H9 (cell line): Measurements from ENCODE around the gene RPL19. TPM values are rescaled to one million over a fixed set of nuclear protein-coding genes. Genes with fewer than 3 reads are reported as not detected.

Experiments used
- DNase-seq: peaks from one replicate; pipeline ENCODE4 v3.0.0-alpha.2; 2017
- H2AFZ ChIP-seq: one replicate; pipeline ENCODE4 v1.6.1; 2013; ENCODE audit warnings: mild to moderate bottlenecking, low read length, control low read depth, moderate library complexity
- H2AK5ac ChIP-seq: 2 replicates; pipeline ENCODE4 v1.6.1; 2013; ENCODE audit warnings: low read length, control low read depth, mixed read lengths; ENCODE audit not compliant: insufficient read length
- H2BK120ac ChIP-seq: one replicate; pipeline ENCODE4 v1.6.1; 2013; ENCODE audit warnings: low read depth, mild to moderate bottlenecking, low read length, control low read depth, inconsistent platforms; ENCODE audit not compliant: poor library complexity, severe bottlenecking
- H2BK12ac ChIP-seq: 2 replicates; pipeline ENCODE4 v1.6.1; 2013; ENCODE audit warnings: low read length, control low read depth, mixed read lengths, low read depth; ENCODE audit not compliant: insufficient read length
- H2BK15ac ChIP-seq: 2 replicates; pipeline ENCODE4 v1.6.1; 2013; ENCODE audit warnings: low read depth, low read length, control low read depth
- H2BK20ac ChIP-seq: one replicate; pipeline ENCODE4 v1.6.1; 2013; ENCODE audit warnings: low read depth, mild to moderate bottlenecking, low read length, control low read depth, inconsistent platforms; ENCODE audit not compliant: poor library complexity, severe bottlenecking
- H2BK5ac ChIP-seq: 2 replicates; pipeline ENCODE4 v1.6.1; 2013; ENCODE audit warnings: low read length, control low read depth, mixed read lengths; ENCODE audit not compliant: insufficient read length
- H3K14ac ChIP-seq: 2 replicates; pipeline ENCODE4 v1.6.1; 2013; ENCODE audit warnings: low read length, control low read depth; ENCODE audit not compliant: insufficient read depth
- H3K18ac ChIP-seq: 2 replicates; pipeline ENCODE4 v1.6.1; 2013; ENCODE audit warnings: low read depth, mild to moderate bottlenecking, mixed read lengths, low read length, control low read depth; ENCODE audit not compliant: insufficient read length
- H3K23ac ChIP-seq: 2 replicates; pipeline ENCODE4 v1.6.1; 2013; ENCODE audit warnings: low read length, control low read depth, mixed read lengths, low read depth; ENCODE audit not compliant: insufficient read length
- H3K23me2 ChIP-seq: 2 replicates; pipeline ENCODE4 v1.6.1; 2013; ENCODE audit warnings: low read depth, mild to moderate bottlenecking, mixed read lengths, low read length, control low read depth; ENCODE audit not compliant: insufficient read length, poor library complexity, severe bottlenecking
- H3K27ac ChIP-seq: 2 replicates; pipeline ENCODE4 v1.5.1; 2013; ENCODE audit warnings: low read length, control low read depth, mixed read lengths, low read depth; ENCODE audit not compliant: insufficient read length
- H3K27me3 ChIP-seq: 2 replicates; pipeline ENCODE4 v1.6.1; 2013; ENCODE audit warnings: low read length, control low read depth, inconsistent platforms; ENCODE audit not compliant: insufficient read depth
- H3K4ac ChIP-seq: 2 replicates; pipeline ENCODE4 v1.6.1; 2013; ENCODE audit warnings: low read depth, mild to moderate bottlenecking, control low read depth, inconsistent platforms, low read length, moderate library complexity
- H3K4me1 ChIP-seq: 2 replicates; pipeline ENCODE4 v1.6.1; 2013; ENCODE audit warnings: low read length, control low read depth, inconsistent platforms; ENCODE audit not compliant: insufficient read depth
- H3K4me2 ChIP-seq: 2 replicates; pipeline ENCODE4 v1.6.1; 2013; ENCODE audit warnings: low read length, control low read depth, mixed read lengths; ENCODE audit not compliant: insufficient read length, insufficient read depth
- H3K56ac ChIP-seq: 2 replicates; pipeline ENCODE4 v1.6.1; 2013; ENCODE audit warnings: low read depth, mild to moderate bottlenecking, mixed read lengths, low read length, control low read depth; ENCODE audit not compliant: insufficient read length
- H3K79me1 ChIP-seq: 2 replicates; pipeline ENCODE4 v1.6.1; 2013; ENCODE audit warnings: low read depth, mild to moderate bottlenecking, moderate library complexity, low read length, control low read depth, inconsistent platforms; ENCODE audit not compliant: insufficient read depth, poor library complexity, severe bottlenecking
- H3K79me2 ChIP-seq: 2 replicates; pipeline ENCODE4 v1.6.1; 2013; ENCODE audit warnings: low read length, control low read depth, inconsistent platforms; ENCODE audit not compliant: insufficient read depth
- H3K9ac ChIP-seq: 2 replicates; pipeline ENCODE4 v1.6.1; 2013; ENCODE audit warnings: low read length, control low read depth, mixed read lengths; ENCODE audit not compliant: insufficient read length; ENCODE audit errors: extremely low read depth
- H3K9me3 ChIP-seq: one replicate; pipeline ENCODE4 v1.6.1; 2013; ENCODE audit warnings: low read depth, low read length, inconsistent platforms; ENCODE audit not compliant: control insufficient read depth
- H3T11ph ChIP-seq: one replicate; pipeline ENCODE4 v1.6.1; 2013; ENCODE audit warnings: mild to moderate bottlenecking, low read length, control low read depth, inconsistent platforms
- H4K20me1 ChIP-seq: one replicate; pipeline ENCODE4 v1.6.1; 2013; ENCODE audit not compliant: control insufficient read depth, insufficient read length, insufficient read depth
- H4K5ac ChIP-seq: 2 replicates; pipeline ENCODE4 v1.6.1; 2013; ENCODE audit warnings: low read depth, mild to moderate bottlenecking, mixed read lengths, low read length, control low read depth; ENCODE audit not compliant: insufficient read length
- H4K8ac ChIP-seq: replicated peaks from 2 replicates; pipeline ENCODE4 v1.6.1; 2013; ENCODE audit warnings: low read length, control low read depth, mixed read lengths, low read depth; ENCODE audit not compliant: insufficient read length
- H4K91ac ChIP-seq: 2 replicates; pipeline ENCODE4 v1.6.1; 2013; ENCODE audit warnings: low read depth, mild to moderate bottlenecking, moderate library complexity, mixed read lengths, low read length, control low read depth; ENCODE audit not compliant: insufficient read length
- H3K27ac Mint-ChIP-seq, 3 experiments: 2 replicates in 2 of 3; 3 replicates in 1 of 3; pipeline ENCODE4 v1.8.0; 2020 to 2021; ENCODE audit warnings: mixed read lengths in 3 of 3, mild to moderate bottlenecking in 1 of 3, moderate library complexity in 1 of 3
- H3K27me3 Mint-ChIP-seq: 2 replicates; pipeline ENCODE4 v1.8.0; 2021; ENCODE audit warnings: low read depth, mild to moderate bottlenecking, moderate library complexity, mixed read lengths
- H3K36me3 Mint-ChIP-seq, 3 experiments: 2 replicates in 2 of 3; 3 replicates in 1 of 3; pipeline ENCODE4 v1.8.0; 2020 to 2021; ENCODE audit warnings: low read depth in 3 of 3, mixed read lengths in 3 of 3; ENCODE audit not compliant: insufficient read depth in 1 of 3
- H3K4me1 Mint-ChIP-seq, 2 experiments: 2 replicates each; pipeline ENCODE4 v1.8.0; 2020; ENCODE audit warnings: mixed read lengths in 2 of 2
- H3K4me3 Mint-ChIP-seq, 2 experiments: 2 replicates in 1 of 2; 3 replicates in 1 of 2; pipeline ENCODE4 v1.8.0; 2020 to 2021; ENCODE audit warnings: mild to moderate bottlenecking in 2 of 2, mixed read lengths in 2 of 2, moderate library complexity in 1 of 2
- H3K9me3 Mint-ChIP-seq, 2 experiments: 2 replicates in 1 of 2; 3 replicates in 1 of 2; pipeline ENCODE4 v1.8.0; 2020; ENCODE audit warnings: mild to moderate bottlenecking in 2 of 2, mixed read lengths in 2 of 2, moderate library complexity in 1 of 2
- CTCF ChIP-seq: fragments of 200-600 bp; sonication (generic); conservative IDR thresholded peaks from 3 replicates; pipeline ENCODE4 v1.8.0; 2021; ENCODE audit warnings: antibody characterized with exemption, mild to moderate bottlenecking
- WGBS: extraction: QIAGEN DNeasy Blood & Tissue Kit; methylation state at CpG from one replicate; pipeline ENCODE4 v1.1.7; 2013; ENCODE audit warnings: missing lambda C conversion rate, low lambda C conversion rate, mixed read lengths; ENCODE audit not compliant: insufficient read length; ENCODE audit errors: extremely low coverage; 5-methylcytosine and 5-hydroxymethylcytosine counted together
- total RNA-seq: library from RNA; stranded (reverse); gene quantifications from 2 replicates; pipeline ENCODE4 v1.2.1, GENCODE V29; 2021

RPL19 gene
- total RNA-seq, 1 experiment from 2014 or later = 2,038 TPM

DNA sequence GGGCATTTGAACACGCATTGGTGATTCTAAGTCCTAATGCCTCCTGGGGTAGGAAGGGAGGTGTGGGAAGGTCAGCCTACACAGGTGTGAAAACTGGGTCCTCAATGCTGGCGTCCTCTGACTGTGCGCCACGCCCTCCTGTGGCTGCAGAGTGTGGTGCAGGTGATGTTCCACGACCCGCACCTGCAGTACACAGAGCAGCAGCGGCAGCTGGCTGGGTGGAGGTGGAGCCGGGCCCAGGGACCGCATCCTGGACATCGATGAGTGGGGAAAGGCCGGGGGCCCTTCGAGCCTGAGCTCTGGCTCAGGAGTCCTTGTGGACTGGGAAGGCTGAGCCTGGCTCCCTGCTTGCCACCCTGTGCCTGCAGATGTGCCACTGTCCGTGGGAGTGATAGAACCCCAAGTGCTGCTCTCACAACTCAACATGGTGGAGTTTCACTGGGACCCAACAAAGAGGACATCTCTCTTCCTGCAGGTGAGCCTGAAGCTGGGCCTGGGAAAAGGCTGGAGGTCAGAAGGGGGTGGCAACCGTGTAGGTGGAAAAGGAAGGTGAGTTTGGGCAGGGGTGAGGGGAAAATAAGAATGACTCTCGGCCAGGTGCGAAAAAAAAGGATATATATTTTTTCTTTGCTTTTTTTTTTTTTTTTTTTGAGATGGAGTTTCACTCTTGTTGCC is 39.7 kb downstream of the RPL19 start:
- H3K4me1 Mint-ChIP-seq = peaks cover 11 to 30% of the 10 kb centered on the region in 2 experiments
- Histone ChIP-seq H3K23ac (no peak overlapping the region), H3T11ph (no peak overlapping the region), H2BK20ac (no peak overlapping the region), H3K14ac (peak overlapping the region; percentile 47; the same call in 1 of the 2 replicates), H3K4me1 (no peaks in the 10 kb centered on the region), H2BK5ac (no peak overlapping the region), H2AK5ac (no peak overlapping the region), H2AFZ (no peak overlapping the region), H3K27me3 (no peaks in the 10 kb centered on the region), H3K9ac (no peak overlapping the region), H3K56ac (no peak overlapping the region), H4K20me1 (no peaks in the 10 kb centered on the region), H3K4me2 (no peak overlapping the region), H3K79me2 (no peaks in the 10 kb centered on the region), H3K9me3 (no peaks in the 10 kb centered on the region), H3K27ac (no peak overlapping the region), H3K18ac (peak overlapping the region; percentile 16), H2BK15ac (no peak overlapping the region), H4K8ac (no peak overlapping the region), H3K79me1 (no peaks in the 10 kb centered on the region), H4K91ac (no peak overlapping the region), H2BK120ac (no peak overlapping the region), H4K5ac (no peak overlapping the region), H2BK12ac (no peak overlapping the region), H3K4ac (no peak overlapping the region), H3K23me2 (no peaks in the 10 kb centered on the region)
- H3K27ac Mint-ChIP-seq = no peak overlapping the region; a peak in 2 of 7 replicates
- H3K27me3 Mint-ChIP-seq = peaks cover 2% of the 10 kb centered on the region; the same call in 1 of the 2 replicates
- no peaks in the 10 kb centered on the region for H3K36me3 Mint-ChIP-seq
- no CpG with 5 or more reads among the region's 16 CpGs for WGBS
- H3K9me3 Mint-ChIP-seq = no peaks in the 10 kb centered on the region
- peak overlapping the region; percentile 30 to 33; a peak in 4 of 5 replicates for H3K4me3 Mint-ChIP-seq
- peak; percentile 87 for TF ChIP-seq CTCF
- DNase-seq = peak; percentile 95
